GM18498 (cell line): ENCODE data around the gene LCN6.
"Not testable (repeated sequence)": the region's sequence is repeated elsewhere in the genome, so short reads cannot be mapped to it uniquely, and the experiment has no call there.

Experiments used
- ATAC-seq: cut with Tn5 transposase; IDR thresholded peaks from one replicate; pipeline ENCODE4 v1.9.1; 2021; ENCODE audit warnings: mild to moderate bottlenecking, moderate library complexity; ENCODE audit not compliant: unreplicated experiment

LCN6 gene

GRCh38 chr9:136784249-136784996, 36.1 kb upstream of the LCN6 start:
- ATAC-seq, result no peak

- ATAC-seq, result no peak
Observed at GRCh38 chr9:136782452-136782851, 34.1 kb upstream of the LCN6 start.

- no peak for ATAC-seq
Observed at GRCh38 chr9:136779808-136780207, 31.5 kb upstream of the LCN6 start.

GRCh38 chr9:136777359-136777758, 29.0 kb upstream of the LCN6 start:
- ATAC-seq, result no peak

- ATAC-seq, result no peak
Observed at GRCh38 chr9:136776947-136777346, 28.6 kb upstream of the LCN6 start.

- ATAC-seq, result no peak
Observed at GRCh38 chr9:136775191-136775590, 26.9 kb upstream of the LCN6 start.

GRCh38 chr9:136774416-136775045, 26.2 kb upstream of the LCN6 start:
- ATAC-seq, result no peak

GRCh38 chr9:136773386-136774044, 25.2 kb upstream of the LCN6 start:
- no peak for ATAC-seq

GRCh38 chr9:136771907-136772415, 23.6 kb upstream of the LCN6 start:
- no peak for ATAC-seq

GRCh38 chr9:136769710-136770191, 21.4 kb upstream of the LCN6 start:
- ATAC-seq, result no peak

- not testable (repeated sequence) for ATAC-seq
Observed at GRCh38 chr9:136766410-136767120, 18.2 kb upstream of the LCN6 start.

GRCh38 chr9:136765745-136766409, 17.6 kb upstream of the LCN6 start:
- peak; percentile 69 for ATAC-seq

- no peak for ATAC-seq
Observed at GRCh38 chr9:136765041-136765440, 16.7 kb upstream of the LCN6 start.

GRCh38 chr9:136764301-136764891, 16.1 kb upstream of the LCN6 start, which contains the start of gene LCN15:
Gene LCN15 (minus strand): TSS chr9:136764518. CDS start chr9:136764488, 30 bp downstream.
- ATAC-seq, result no peak

- no peak for ATAC-seq
Observed at GRCh38 chr9:136763649-136764035, 15.3 kb upstream of the LCN6 start.

GRCh38 chr9:136762915-136763648, 14.8 kb upstream of the LCN6 start:
- ATAC-seq, result no peak

- no peak for ATAC-seq
Observed at GRCh38 chr9:136762221-136762691, 13.9 kb upstream of the LCN6 start.

GRCh38 chr9:136761545-136761981, 13.2 kb upstream of the LCN6 start:
- no peak for ATAC-seq
